Measurements from ENCODE around the gene TEPSIN.

- TF ChIP-seq CTCF (IDR thresholded peaks at IDR 0.05) (no peak), POLR2AphosphoS5 (IDR thresholded peaks at IDR 0.05; ENCODE audit: insufficient read depth in 1 of 2, low read depth in 1 of 2) (no peak), POLR2A (IDR thresholded peaks at IDR 0.05) (no peak)
Measured at GRCh38 chr17:81264640-81265039, 25.8 kb upstream of the TEPSIN start.
